A673 (cell line): ENCODE data around the gene XAF1.

ENCODE experiments used
- CTCF ChIP-seq: fragments of 300-800, 200-600 bp; sonication (generic); conservative IDR thresholded peaks from 2 replicates; pipeline ENCODE4 v1.5.1; 2017; ENCODE audit warnings: low read depth, mild to moderate bottlenecking, antibody characterized with exemption, low read length, moderate library complexity, mixed read lengths
- EZH2 ChIP-seq: fragments of 200-600 bp; sonication (generic); IDR thresholded peaks from 2 replicates; pipeline ENCODE4 v1.6.1; 2017; ENCODE audit warnings: borderline replicate concordance, low read depth, mild to moderate bottlenecking, mixed read lengths, antibody characterized with exemption, low read length; ENCODE audit not compliant: poor library complexity, severe bottlenecking

- TF ChIP-seq CTCF (no peak), EZH2 (no peak)
Observed at GRCh38 chr17:6812295-6812694, 56.4 kb downstream of the XAF1 start.
